Neuronal stem cell (in vitro differentiated cells): Measurements from ENCODE around the gene GDA.
A peak's percentile ranks its signal among the peaks of the same experiment; 100 is the strongest.

Experiments
- DNase-seq: peaks from one replicate; pipeline ENCODE4 v3.0.0-alpha.2; 2013; ENCODE audit warnings: low spot score
- H2AFZ ChIP-seq: one replicate; pipeline ENCODE4 v1.6.1; 2013; ENCODE audit warnings: mild to moderate bottlenecking, low read length, inconsistent platforms
- H2AK5ac ChIP-seq: 2 replicates; pipeline ENCODE4 v1.6.1; 2013; ENCODE audit warnings: low read depth, mild to moderate bottlenecking, inconsistent platforms, low read length, moderate library complexity, mixed read lengths
- H2BK120ac ChIP-seq: 2 replicates; pipeline ENCODE4 v1.6.1; 2013; ENCODE audit warnings: low read depth, mild to moderate bottlenecking, inconsistent platforms, low read length, moderate library complexity, mixed read lengths
- H2BK12ac ChIP-seq: one replicate; pipeline ENCODE4 v1.6.1; 2013; ENCODE audit warnings: low read length, inconsistent platforms
- H2BK15ac ChIP-seq: 2 replicates; pipeline ENCODE4 v1.6.1; 2013; ENCODE audit warnings: mild to moderate bottlenecking, low read length, inconsistent platforms, mixed read lengths
- H2BK5ac ChIP-seq: one replicate; pipeline ENCODE4 v1.6.1; 2013; ENCODE audit warnings: inconsistent platforms, mild to moderate bottlenecking, low read length, moderate library complexity
- H3K14ac ChIP-seq: one replicate; pipeline ENCODE4 v1.6.1; 2013; ENCODE audit warnings: low read length, inconsistent platforms
- H3K18ac ChIP-seq: 2 replicates; pipeline ENCODE4 v1.6.1; 2013; ENCODE audit warnings: low read length, inconsistent platforms
- H3K23ac ChIP-seq: 2 replicates; pipeline ENCODE4 v1.6.1; 2013; ENCODE audit warnings: low read depth, mild to moderate bottlenecking, mixed read lengths, low read length, inconsistent platforms; ENCODE audit not compliant: poor library complexity
- H3K27ac ChIP-seq: replicated peaks from 3 replicates; pipeline ENCODE4 v1.5.1; 2013; ENCODE audit warnings: low read length, inconsistent platforms
- H3K27me3 ChIP-seq, 3 experiments: 2 replicates each; pipeline ENCODE4 v1.6.1; 2013; ENCODE audit warnings: low read length in 3 of 3, mild to moderate bottlenecking in 2 of 3, inconsistent platforms in 1 of 3, low read depth in 1 of 3, mixed read lengths in 1 of 3, moderate library complexity in 1 of 3; ENCODE audit not compliant: control insufficient read depth in 3 of 3, insufficient read depth in 3 of 3
- H3K36me3 ChIP-seq, 2 donors: replicated peaks in 1 of 2; 2 replicates each; pipeline ENCODE4 v1.6.1; 2013; ENCODE audit warnings: low read length in 2 of 2; ENCODE audit not compliant: control insufficient read depth in 2 of 2, insufficient read depth in 2 of 2
- H3K4ac ChIP-seq: 2 replicates; pipeline ENCODE4 v1.6.1; 2013; ENCODE audit warnings: inconsistent platforms, mild to moderate bottlenecking, low read length, moderate library complexity
- H3K4me1 ChIP-seq, 2 donors: 1 replicate in 1 of 2; 2 replicates in 1 of 2; pipeline ENCODE4 v1.6.1; 2013; ENCODE audit warnings: low read length in 2 of 2, low read depth in 1 of 2; ENCODE audit not compliant: control insufficient read depth in 2 of 2, insufficient read depth in 1 of 2
- H3K4me2 ChIP-seq: one replicate; pipeline ENCODE4 v1.6.1; 2013; ENCODE audit warnings: mild to moderate bottlenecking, low read length, inconsistent platforms; ENCODE audit not compliant: insufficient read depth, poor library complexity, severe bottlenecking
- H3K4me3 ChIP-seq, 2 donors: 2 replicates each; pipeline ENCODE4 v1.5.1; 2013; ENCODE audit warnings: low read length in 2 of 2, mild to moderate bottlenecking in 2 of 2, inconsistent platforms in 1 of 2, moderate library complexity in 1 of 2
- H3K79me1 ChIP-seq: one replicate; pipeline ENCODE4 v1.6.1; 2013; ENCODE audit warnings: low read depth, mild to moderate bottlenecking, inconsistent platforms, low read length, moderate library complexity
- H3K9ac ChIP-seq: one replicate; pipeline ENCODE4 v1.6.1; 2013; ENCODE audit warnings: mild to moderate bottlenecking, low read depth, low read length, inconsistent platforms; ENCODE audit not compliant: poor library complexity
- H3K9me3 ChIP-seq, 2 donors: replicated peaks in 1 of 2; 2 replicates each; pipeline versions ENCODE3 to v1.6.1; 2013; ENCODE audit warnings: low read length in 2 of 2, mild to moderate bottlenecking in 2 of 2, inconsistent platforms in 1 of 2, low read depth in 1 of 2, mixed read lengths in 1 of 2, moderate library complexity in 1 of 2; ENCODE audit not compliant: control insufficient read depth in 2 of 2, insufficient read depth in 1 of 2
- H4K8ac ChIP-seq: one replicate; pipeline ENCODE4 v1.6.1; 2013; ENCODE audit warnings: low read depth, mild to moderate bottlenecking, inconsistent platforms, low read length, moderate library complexity
- H4K91ac ChIP-seq: one replicate; pipeline ENCODE4 v1.6.1; 2013; ENCODE audit warnings: low read length, low read depth, mild to moderate bottlenecking, inconsistent platforms; ENCODE audit not compliant: poor library complexity
- WGBS, 2 donors: extraction: QIAGEN DNeasy Blood & Tissue Kit; methylation state at CpG; one replicate each; pipeline ENCODE4 v1.1.7; 2013; ENCODE audit warnings: missing lambda C conversion rate in 2 of 2, mixed read lengths in 1 of 2; ENCODE audit not compliant: insufficient read length in 2 of 2, insufficient replicate concordance in 1 of 2; ENCODE audit errors: extremely low coverage in 2 of 2; 5-methylcytosine and 5-hydroxymethylcytosine counted together

GDA gene

GRCh38 chr9:72203205-72203803, 54.1 kb downstream of the GDA start:
- no peak for DNase-seq
- no peak overlapping the region for H3K9ac ChIP-seq

DNA sequence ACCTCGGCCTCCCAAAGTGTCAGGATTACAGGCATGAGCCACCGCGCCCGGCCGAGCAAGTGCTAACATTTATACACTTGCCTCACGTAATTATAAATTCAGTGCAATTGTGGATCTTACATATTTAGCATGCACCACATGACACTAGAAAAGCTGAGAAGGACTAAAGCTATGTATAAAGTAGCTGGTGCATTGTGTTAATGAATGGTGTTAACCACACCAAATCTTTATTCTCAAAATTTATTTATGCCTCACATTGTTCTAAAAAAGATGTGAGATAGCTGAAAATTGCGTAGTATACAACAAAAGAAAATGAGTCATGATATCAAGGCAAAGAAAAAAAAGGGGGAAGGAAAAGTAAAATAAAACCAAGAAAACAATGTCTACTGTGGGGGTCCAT, 54.8 kb downstream of the GDA start:
- Histone ChIP-seq H3K27ac (no peak overlapping the region), H3K27me3 (no peaks in the 10 kb centered on the region), H3K79me1 (no peaks in the 10 kb centered on the region), H3K18ac (no peak overlapping the region), H4K8ac (no peak overlapping the region), H3K9me3 (no peaks in the 10 kb centered on the region), H3K4me2 (no peak overlapping the region), H2BK12ac (no peak overlapping the region), H2BK15ac (no peak overlapping the region), H3K4ac (no peak overlapping the region), H2BK5ac (no peak overlapping the region), H2AK5ac (no peak overlapping the region), H4K91ac (no peak overlapping the region), H3K23ac (no peak overlapping the region), H3K9ac (no peak overlapping the region), H3K36me3 (no peaks in the 10 kb centered on the region), H2AFZ (no peak overlapping the region), H2BK120ac (no peak overlapping the region), H3K4me3 (no peak overlapping the region), H3K14ac (no peak overlapping the region), H3K4me1 (peaks cover 0 to 1% of the 10 kb centered on the region in 2 donors)
- DNase-seq = no peak
- WGBS, 2 donors = no CpG with 5 or more reads among the region's 7 CpGs

More at GRCh38 chr9:72203205-72203803, 54.1 kb downstream of the GDA start:
- Histone ChIP-seq H3K23ac (no peak overlapping the region), H3K9me3 (no peaks in the 10 kb centered on the region), H3K36me3 (no peaks in the 10 kb centered on the region), H3K27ac (no peak overlapping the region), H3K4ac (no peak overlapping the region), H3K79me1 (no peaks in the 10 kb centered on the region), H2BK120ac (no peak overlapping the region), H2AK5ac (no peak overlapping the region), H3K18ac (no peak overlapping the region), H2BK12ac (no peak overlapping the region), H3K4me2 (no peak overlapping the region), H2AFZ (no peak overlapping the region), H3K14ac (no peak overlapping the region), H3K27me3 (no peaks in the 10 kb centered on the region), H4K8ac (no peak overlapping the region), H2BK15ac (no peak overlapping the region), H3K4me1 (peaks cover 0 to 1% of the 10 kb centered on the region in 2 donors), H2BK5ac (no peak overlapping the region), H3K4me3 (no peak overlapping the region), H4K91ac (no peak overlapping the region)
- WGBS, 2 donors = no CpG with 5 or more reads among the region's 3 CpGs

- no peaks in the 10 kb centered on the region for H3K9me3 ChIP-seq
- no peaks in the 10 kb centered on the region for H3K36me3 ChIP-seq
- peaks cover 0 to 1% of the 10 kb centered on the region in 2 donors for H3K4me1 ChIP-seq
- H3K9ac ChIP-seq = peak overlapping the region; percentile 12
- no peak overlapping the region for H3K18ac ChIP-seq
- no peak overlapping the region for H4K91ac ChIP-seq
- no peak overlapping the region for H3K4ac ChIP-seq
- no peak overlapping the region for H2BK15ac ChIP-seq
- H4K8ac ChIP-seq = no peak overlapping the region
- DNase-seq = no peak
- H2BK120ac ChIP-seq = no peak overlapping the region
- H3K14ac ChIP-seq = no peak overlapping the region
- H2AK5ac ChIP-seq = no peak overlapping the region
- no peak overlapping the region for H3K4me2 ChIP-seq
- no peak overlapping the region for H3K4me3 ChIP-seq
- H2BK12ac ChIP-seq = no peak overlapping the region
- H3K23ac ChIP-seq = no peak overlapping the region
- H2BK5ac ChIP-seq = no peak overlapping the region
- no peaks in the 10 kb centered on the region for H3K79me1 ChIP-seq
- H3K27me3 ChIP-seq = no peaks in the 10 kb centered on the region
- H2AFZ ChIP-seq = no peak overlapping the region
- no peak overlapping the region for H3K27ac ChIP-seq
Observed at GRCh38 chr9:72205513-72205912, 56.3 kb downstream of the GDA start.

DNA sequence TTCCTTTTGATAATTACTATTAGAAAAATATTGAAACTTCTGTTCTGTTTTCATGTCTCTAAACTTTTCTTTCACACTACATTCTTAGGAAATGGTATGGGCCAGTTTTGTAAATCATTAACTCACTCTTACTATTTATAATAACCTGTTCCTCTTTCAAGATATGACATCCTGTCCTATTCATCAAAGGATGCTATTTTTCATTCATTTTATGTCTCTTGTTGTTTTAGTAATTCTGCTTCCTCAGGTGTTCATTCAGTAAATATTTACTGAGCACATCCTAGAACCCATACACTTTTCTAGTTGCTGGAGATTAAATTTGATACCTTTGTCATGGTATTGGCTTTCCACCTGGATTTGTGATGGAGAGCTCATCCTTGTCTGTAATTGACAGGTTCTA, 58.0 kb downstream of the GDA start:
- no peaks in the 10 kb centered on the region for H3K9me3 ChIP-seq
- H3K79me1 ChIP-seq = no peaks in the 10 kb centered on the region
- H2AK5ac ChIP-seq = no peak overlapping the region
- no peak overlapping the region for H3K4ac ChIP-seq
- H3K27ac ChIP-seq = no peak overlapping the region
- peaks cover 0 to 1% of the 10 kb centered on the region in 2 donors for H3K4me1 ChIP-seq
- no peak overlapping the region for H4K91ac ChIP-seq
- no peak overlapping the region for H3K4me3 ChIP-seq
- H3K14ac ChIP-seq = no peak overlapping the region
- H3K4me2 ChIP-seq = no peak overlapping the region
- H2BK120ac ChIP-seq = no peak overlapping the region
- H2BK5ac ChIP-seq = no peak overlapping the region
- H3K9ac ChIP-seq = no peak overlapping the region
- H3K36me3 ChIP-seq = no peaks in the 10 kb centered on the region
- no peak overlapping the region for H3K18ac ChIP-seq
- no peak for DNase-seq
- no peak overlapping the region for H2BK15ac ChIP-seq
- no peak overlapping the region for H4K8ac ChIP-seq
- peaks cover 0 to 2% (median 0%) of the 10 kb centered on the region in 3 experiments for H3K27me3 ChIP-seq
- H2BK12ac ChIP-seq = no peak overlapping the region
- H2AFZ ChIP-seq = no peak overlapping the region
- no peak overlapping the region for H3K23ac ChIP-seq
